Activated gamma-delta T cell (primary cell): ENCODE measurements around the gene MAG.
"Not testable (repeated sequence)": the region's sequence is repeated elsewhere in the genome, so short reads cannot be mapped to it uniquely, and the experiment has no call there.

ENCODE experiments used
- DNase-seq: peaks from one replicate; lab custom pipeline; 2025; lab: John Stamatoyannopoulos, UW

MAG gene

GRCh38 chr19:35346193-35347052, 54.5 kb downstream of the MAG start:
- peak; percentile 26 for DNase-seq

GRCh38 chr19:35347171-35347929, 55.4 kb downstream of the MAG start, which contains the start of gene FFAR1:
FFAR1 (plus strand) TSS chr19:35347902; CDS start chr19:35351552, 3,650 bp downstream.
- no peak for DNase-seq

GRCh38 chr19:35347930-35348298, 56.0 kb downstream of the MAG start:
- no peak for DNase-seq

- DNase-seq, result no peak
Observed at GRCh38 chr19:35348911-35349611, 57.1 kb downstream of the MAG start.

- no peak for DNase-seq
Observed at GRCh38 chr19:35349614-35350521, 57.9 kb downstream of the MAG start.

- no peak for DNase-seq
Observed at GRCh38 chr19:35350591-35350990, 58.6 kb downstream of the MAG start.

- DNase-seq, result no peak
Observed at GRCh38 chr19:35351411-35352176, 59.6 kb downstream of the MAG start.

GRCh38 chr19:35352177-35352447, 60.2 kb downstream of the MAG start:
- DNase-seq, result no peak

GRCh38 chr19:35352448-35353304, 60.7 kb downstream of the MAG start:
- no peak for DNase-seq

GRCh38 chr19:35353635-35354034, 61.7 kb downstream of the MAG start:
- no peak for DNase-seq

- no peak for DNase-seq
Observed at GRCh38 chr19:35354898-35355297, 62.9 kb downstream of the MAG start.

GRCh38 chr19:35355791-35356460, 64.0 kb downstream of the MAG start:
- no peak for DNase-seq

- DNase-seq, result no peak
Observed at GRCh38 chr19:35357867-35358573, 66.1 kb downstream of the MAG start, which contains the start of gene FFAR3. FFAR3 (plus strand) TSS chr19:35358460; CDS start chr19:35358891, 431 bp downstream.

GRCh38 chr19:35358834-35359233, 66.9 kb downstream of the MAG start:
- DNase-seq, result not testable (repeated sequence)

- DNase-seq, result not testable (repeated sequence)
Observed at GRCh38 chr19:35359395-35359794, 67.4 kb downstream of the MAG start.

- not testable (repeated sequence) for DNase-seq
Observed at GRCh38 chr19:35360081-35360480, 68.1 kb downstream of the MAG start.

GRCh38 chr19:35360880-35361420, 69.0 kb downstream of the MAG start:
- no peak for DNase-seq
